HL-60 (cell line): Measurements from ENCODE around the gene STKLD1.

ENCODE experiments used
- DNase-seq, 2 experiments: peaks; one replicate each; pipeline ENCODE4 v3.0.0-alpha.2; 2010 to 2020; ENCODE audit warnings: low read depth in 1 of 2, low spot score in 1 of 2
- H3K27ac ChIP-seq: fragments of 250-450 bp; sonication (Bioruptor Pico); replicated peaks from 2 replicates; pipeline ENCODE4 v1.5.1; 2020; ENCODE audit warnings: mild to moderate bottlenecking, moderate library complexity
- H3K27me3 ChIP-seq: fragments of 250-450 bp; sonication (Bioruptor Pico); 2 replicates; pipeline ENCODE4 v1.5.1; 2021; ENCODE audit warnings: mild to moderate bottlenecking, moderate library complexity; ENCODE audit not compliant: insufficient read depth, poor library complexity, severe bottlenecking
- H3K4me3 ChIP-seq: replicated peaks from 2 replicates; pipeline ENCODE4 v1.5.1; 2011; ENCODE audit warnings: mild to moderate bottlenecking, control low read depth, low read length; ENCODE audit not compliant: insufficient read depth
- GABPA ChIP-seq: IDR thresholded peaks from 2 replicates; pipeline ENCODE4 v1.6.1; 2012; ENCODE audit warnings: low read depth
- POLR2AphosphoS5 ChIP-seq: IDR thresholded peaks from 2 replicates; pipeline ENCODE4 v1.6.1; 2012; ENCODE audit warnings: low read depth
- REST ChIP-seq: IDR thresholded peaks from 2 replicates; pipeline ENCODE4 v1.6.1; 2012; ENCODE audit warnings: low read depth; ENCODE audit not compliant: insufficient replicate concordance
- SPI1 ChIP-seq: IDR thresholded peaks from 2 replicates; pipeline ENCODE4 v1.6.1; 2012; ENCODE audit warnings: low read depth, mild to moderate bottlenecking, borderline replicate concordance
- TF ChIP-seq, protein P1 (sequence below): IDR thresholded peaks from one replicate; pipeline ENCODE4 v1.5.1; 2011; ENCODE audit warnings: low read length, control low read depth, inconsistent platforms; ENCODE audit not compliant: insufficient read depth

The STKLD1 gene

DNA sequence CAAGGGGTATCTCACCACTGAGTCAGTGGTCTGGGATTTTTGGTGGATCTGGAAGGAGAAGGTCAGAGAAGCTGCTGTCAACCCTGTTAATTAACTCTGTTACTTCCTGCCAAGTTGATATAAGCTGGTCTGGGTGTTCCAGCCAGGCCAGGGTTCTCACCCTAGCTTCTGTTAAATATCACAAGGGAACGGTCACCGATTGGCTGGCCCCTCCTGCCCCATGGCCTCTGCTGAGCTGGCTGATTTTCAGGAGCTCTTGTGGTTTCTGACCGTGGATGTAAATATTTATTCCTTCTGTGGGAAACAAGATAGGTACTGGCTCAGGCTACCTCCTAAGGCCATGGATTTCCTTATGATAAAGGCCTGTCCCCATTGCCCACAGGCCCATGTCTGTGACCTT lies 47.0 kb downstream of the STKLD1 start:
- Histone ChIP-seq H3K27me3 (peaks cover 8% of the 10 kb centered on the region), H3K4me3 (no peak overlapping the region), H3K27ac (no peak overlapping the region)
- DNase-seq = no peak
- TF ChIP-seq GABPA = no peak
- TF ChIP-seq, protein P1, sequence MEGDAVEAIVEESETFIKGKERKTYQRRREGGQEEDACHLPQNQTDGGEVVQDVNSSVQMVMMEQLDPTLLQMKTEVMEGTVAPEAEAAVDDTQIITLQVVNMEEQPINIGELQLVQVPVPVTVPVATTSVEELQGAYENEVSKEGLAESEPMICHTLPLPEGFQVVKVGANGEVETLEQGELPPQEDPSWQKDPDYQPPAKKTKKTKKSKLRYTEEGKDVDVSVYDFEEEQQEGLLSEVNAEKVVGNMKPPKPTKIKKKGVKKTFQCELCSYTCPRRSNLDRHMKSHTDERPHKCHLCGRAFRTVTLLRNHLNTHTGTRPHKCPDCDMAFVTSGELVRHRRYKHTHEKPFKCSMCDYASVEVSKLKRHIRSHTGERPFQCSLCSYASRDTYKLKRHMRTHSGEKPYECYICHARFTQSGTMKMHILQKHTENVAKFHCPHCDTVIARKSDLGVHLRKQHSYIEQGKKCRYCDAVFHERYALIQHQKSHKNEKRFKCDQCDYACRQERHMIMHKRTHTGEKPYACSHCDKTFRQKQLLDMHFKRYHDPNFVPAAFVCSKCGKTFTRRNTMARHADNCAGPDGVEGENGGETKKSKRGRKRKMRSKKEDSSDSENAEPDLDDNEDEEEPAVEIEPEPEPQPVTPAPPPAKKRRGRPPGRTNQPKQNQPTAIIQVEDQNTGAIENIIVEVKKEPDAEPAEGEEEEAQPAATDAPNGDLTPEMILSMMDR = no peak

DNA sequence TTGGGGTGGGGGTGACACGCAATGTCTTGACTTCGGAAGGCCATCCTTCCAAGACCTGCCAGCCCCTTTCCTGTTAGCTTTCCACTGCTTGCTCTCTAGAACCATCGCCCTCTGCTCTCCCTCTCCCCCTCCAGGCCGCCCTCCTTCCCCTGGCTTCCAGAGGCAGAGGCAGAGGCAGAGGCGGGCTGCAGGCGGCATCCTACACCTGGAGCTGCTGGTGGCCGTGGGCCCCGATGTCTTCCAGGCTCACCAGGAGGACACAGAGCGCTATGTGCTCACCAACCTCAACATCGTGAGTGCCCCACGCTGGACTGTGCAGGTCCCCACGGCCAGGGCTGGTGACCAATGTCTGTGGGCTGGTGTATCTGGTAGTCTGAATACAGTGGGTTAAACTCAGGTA lies 48.0 kb downstream of the STKLD1 start:
- H3K4me3 ChIP-seq = no peak overlapping the region
- DNase-seq = no peak
- no peak for TF ChIP-seq POLR2AphosphoS5
- TF ChIP-seq, protein P1 = no peak
- no peak for TF ChIP-seq REST
- TF ChIP-seq SPI1 = no peak
- no peak for TF ChIP-seq GABPA
- H3K27ac ChIP-seq = no peak overlapping the region
- H3K27me3 ChIP-seq = peaks cover 8% of the 10 kb centered on the region

DNA sequence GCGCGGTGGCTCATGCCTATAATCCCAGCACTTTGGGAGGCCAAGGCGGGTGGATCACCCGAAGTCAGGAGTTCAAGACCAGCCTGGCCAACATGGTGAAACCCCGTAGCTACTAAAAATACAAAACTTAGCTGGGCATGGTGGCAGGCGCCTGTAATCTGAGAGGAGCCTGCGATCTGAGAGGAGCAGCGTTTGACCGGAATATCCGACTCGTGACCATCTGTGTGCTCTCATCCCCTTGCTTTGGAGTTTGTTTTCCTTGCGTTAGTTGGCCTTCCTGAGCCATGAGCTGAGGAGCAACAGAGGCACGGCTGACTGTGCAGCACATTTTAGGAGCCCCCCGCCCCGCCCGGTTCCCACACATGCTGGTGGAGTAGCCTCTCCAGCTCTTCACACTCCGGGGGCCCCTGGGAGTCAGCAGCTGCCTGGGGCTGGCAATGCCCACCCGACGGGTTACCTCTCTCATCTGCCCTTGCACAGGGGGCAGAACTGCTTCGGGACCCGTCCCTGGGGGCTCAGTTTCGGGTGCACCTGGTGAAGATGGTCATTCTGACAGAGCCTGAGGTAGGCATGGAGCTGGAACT lies 49.0 kb downstream of the STKLD1 start:
- no peak for DNase-seq
- Histone ChIP-seq H3K27me3 (peaks cover 8% of the 10 kb centered on the region), H3K27ac (no peak overlapping the region), H3K4me3 (no peak overlapping the region)
- no peak for TF ChIP-seq POLR2AphosphoS5
- no peak for TF ChIP-seq SPI1
- TF ChIP-seq REST = no peak
- no peak for TF ChIP-seq GABPA
- TF ChIP-seq, protein P1 = no peak

DNA sequence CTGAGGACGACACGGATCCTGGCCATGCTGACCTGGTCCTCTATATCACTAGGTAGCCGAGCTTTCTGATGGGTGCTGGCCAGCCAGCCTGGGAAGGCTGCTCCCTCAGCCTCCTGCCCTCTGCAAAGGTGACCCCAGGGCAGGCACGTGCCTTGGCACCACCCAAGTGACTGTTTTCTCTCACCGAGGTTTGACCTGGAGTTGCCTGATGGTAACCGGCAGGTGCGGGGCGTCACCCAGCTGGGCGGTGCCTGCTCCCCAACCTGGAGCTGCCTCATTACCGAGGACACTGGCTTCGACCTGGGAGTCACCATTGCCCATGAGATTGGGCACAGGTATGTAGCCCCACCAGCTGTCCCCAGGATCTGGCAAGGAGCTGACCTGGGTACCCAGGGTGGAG lies 49.8 kb downstream of the STKLD1 start:
- Histone ChIP-seq H3K27ac (no peak overlapping the region), H3K27me3 (peaks cover 8% of the 10 kb centered on the region), H3K4me3 (no peak overlapping the region)
- no peak for DNase-seq
- TF ChIP-seq REST (no peak), SPI1 (no peak), GABPA (no peak), POLR2AphosphoS5 (no peak)
- TF ChIP-seq, protein P1 = no peak
